Gastroesophageal sphincter (tissue), 4 donors: ENCODE results near the gene SCGB1D2. TPM values are rescaled to one million over a fixed set of nuclear protein-coding genes. Genes with fewer than 3 reads are reported as not detected.
"Not testable (repeated sequence)": the region's sequence is repeated elsewhere in the genome, so short reads cannot be mapped to it uniquely, and the experiment has no call there.

Experiments used
- ATAC-seq: fragments of 150-250 bp; one replicate; pipeline ENCODE4 v1.9.1; 2016; ENCODE audit warnings: mild to moderate bottlenecking, moderate library complexity
- H3K27ac ChIP-seq, 4 donors: fragments of 200-600 bp; sonication (generic) in 3 of 4; 1 replicate in 3 of 4; 2 replicates in 1 of 4; pipeline ENCODE4 v1.5.1; 2016 to 2019
- H3K27me3 ChIP-seq: fragments of 200-600 bp; sonication (generic); one replicate; pipeline ENCODE4 v1.5.1; 2019
- H3K36me3 ChIP-seq, 2 donors: fragments of 200-600 bp; sonication (generic); one replicate each; pipeline ENCODE4 v1.5.1; 2019; ENCODE audit warnings: control low read depth in 1 of 2
- H3K4me1 ChIP-seq, 3 donors: fragments of 200-600 bp; sonication (generic); 1 replicate in 2 of 3; 2 replicates in 1 of 3; pipeline ENCODE4 v1.5.1; 2016 to 2019; ENCODE audit warnings: control low read depth in 2 of 3
- H3K4me3 ChIP-seq, 2 donors: fragments of 200-600 bp; sonication (generic); one replicate each; pipeline ENCODE4 v1.5.1; 2019; ENCODE audit warnings: mild to moderate bottlenecking in 1 of 2, moderate library complexity in 1 of 2
- H3K9me3 ChIP-seq, 3 donors: fragments of 200-600 bp; sonication (generic); one replicate each; pipeline ENCODE4 v1.5.1; 2017 to 2019; ENCODE audit warnings: control low read depth in 2 of 3
- CTCF ChIP-seq, 4 experiments: fragments of 200-600 bp in 2 of 4; fragments of 450-650 bp in 2 of 4; sonication (generic) in 1 of 4; IDR thresholded peaks; one replicate each; pipeline ENCODE4 v1.5.1; 2017 to 2019; ENCODE audit warnings: antibody characterized with exemption in 4 of 4, mild to moderate bottlenecking in 2 of 4, moderate library complexity in 2 of 4
- EP300 ChIP-seq: sonication (generic); formaldehyde crosslinking; IDR thresholded peaks from one replicate; pipeline ENCODE4 v1.6.1; 2017; ENCODE audit warnings: antibody characterized with exemption, mild to moderate bottlenecking
- POLR2A ChIP-seq, 2 donors: fragments of 450-650 bp; IDR thresholded peaks; one replicate each; pipeline ENCODE4 v1.6.1; 2017; ENCODE audit warnings: antibody characterized with exemption in 2 of 2, mild to moderate bottlenecking in 2 of 2, moderate library complexity in 1 of 2
- POLR2AphosphoS5 ChIP-seq: sonication (generic); formaldehyde crosslinking; IDR thresholded peaks from one replicate; pipeline ENCODE4 v1.6.1; 2017; ENCODE audit warnings: antibody characterized with exemption
- WGBS, 2 donors: methylation state at CpG; one replicate each; pipeline ENCODE4 v1.1.5; 2018; ENCODE audit warnings: low coverage in 1 of 2; 5-methylcytosine and 5-hydroxymethylcytosine counted together
- total RNA-seq, 4 donors: library from RNA; depleted of rRNA; stranded (reverse); fragments of >200 nt; gene quantifications; one replicate each; pipeline ENCODE4 v1.1.0, GENCODE V29; 2016

The SCGB1D2 gene
- total RNA-seq, result 1 to 10 TPM in 1 of 4 donors, not detected in 3; 9.3 TPM

- TF ChIP-seq POLR2A (IDR thresholded peaks at IDR 0.05) (no peak), EP300 (no peak), CTCF (IDR thresholded peaks at IDR 0.05) (no peak), POLR2AphosphoS5 (no peak)
- peak; percentile 25 for ATAC-seq
- Histone ChIP-seq H3K4me1 (no peaks in the 10 kb centered on the region), H3K27me3 (peaks cover 48% of the 10 kb centered on the region), H3K36me3 (no peaks in the 10 kb centered on the region), H3K27ac (no peak within 1 kb of the TSS), H3K9me3 (no peaks in the 10 kb centered on the region), H3K4me3 (no peak within 1 kb of the TSS)
- 14% methylated on average over 3 of the region's 3 CpGs; no CpG with 5 or more reads in 1 of the 2 donors for WGBS, 2 donors
Measured at GRCh38 chr11:62242021-62242420, at the start of gene SCGB1D2. TSS of gene SCGB1D2 (plus strand) at chr11:62242239. CDS start at chr11:62242308, 69 bp downstream.

- TF ChIP-seq POLR2AphosphoS5, result no peak
- no peak for TF ChIP-seq CTCF (IDR thresholded peaks at IDR 0.05)
- TF ChIP-seq POLR2A (IDR thresholded peaks at IDR 0.05), result no peak
- TF ChIP-seq EP300, result no peak
- no peak overlapping the region for H3K4me3 ChIP-seq
- no CpG with 5 or more reads among the region's 4 CpGs for WGBS, 2 donors
- ATAC-seq, result no peak
- no peak overlapping the region for H3K27ac ChIP-seq
- H3K9me3 ChIP-seq, result no peaks in the 10 kb centered on the region
- H3K4me1 ChIP-seq, result no peaks in the 10 kb centered on the region
- H3K27me3 ChIP-seq, result peaks cover 68% of the 10 kb centered on the region
- H3K36me3 ChIP-seq, result no peaks in the 10 kb centered on the region
Measured at GRCh38 chr11:62193952-62194351, 48.1 kb upstream of the SCGB1D2 start.

DNA sequence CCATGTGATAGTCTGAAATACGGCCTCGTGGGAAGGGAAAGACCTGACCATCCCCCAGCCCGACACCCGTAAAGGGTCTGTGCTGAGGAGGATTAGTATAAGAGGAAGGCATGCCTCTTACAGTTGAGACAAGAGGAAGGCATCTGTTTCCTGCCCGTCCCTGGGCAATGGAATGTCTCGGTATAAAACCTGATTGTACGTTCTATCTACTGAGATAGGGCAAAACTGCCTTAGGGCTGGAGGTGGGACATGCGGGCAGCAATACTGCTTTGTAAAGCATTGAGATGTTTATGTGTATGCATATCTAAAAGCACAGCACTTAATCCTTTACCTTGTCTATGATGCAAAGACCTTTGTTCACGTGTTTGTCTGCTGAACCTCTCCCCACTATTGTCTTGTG is 47.0 kb upstream of the SCGB1D2 start:
- ATAC-seq, H3K4me1 ChIP-seq, H3K9me3 ChIP-seq, H3K4me3 ChIP-seq, H3K27ac ChIP-seq, H3K36me3 ChIP-seq: not testable (repeated sequence)
- 33% methylated on average over 1 of the region's 9 CpGs; no CpG with 5 or more reads in 1 of the 2 donors for WGBS, 2 donors
- H3K27me3 ChIP-seq, result peaks cover 63% of the 10 kb centered on the region

DNA sequence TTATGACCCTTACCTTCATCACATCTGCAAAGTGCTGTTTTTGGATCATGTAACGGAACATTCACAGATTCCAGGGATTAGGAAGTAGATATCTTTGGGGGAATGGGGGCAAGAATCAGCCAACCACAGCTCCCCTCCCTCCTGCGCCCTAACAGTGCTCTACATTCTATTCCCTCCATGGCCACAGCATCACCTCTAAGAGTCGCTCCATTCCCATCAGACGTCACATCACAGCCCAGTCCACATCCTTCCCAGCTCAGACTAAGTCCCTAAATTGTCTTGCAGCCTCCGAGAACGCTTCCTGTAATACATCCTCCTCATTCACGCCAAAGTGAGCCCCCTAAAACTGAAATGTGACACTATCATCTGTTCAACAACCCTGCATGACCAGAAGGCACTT is 46.1 kb upstream of the SCGB1D2 start:
- no peaks in the 10 kb centered on the region for H3K4me1 ChIP-seq
- H3K9me3 ChIP-seq, result no peaks in the 10 kb centered on the region
- H3K27me3 ChIP-seq, result peaks cover 58% of the 10 kb centered on the region
- WGBS, 2 donors, result 42 to 57% methylated on average over 7 of the region's 7 CpGs
- no peak overlapping the region for H3K27ac ChIP-seq
- no peaks in the 10 kb centered on the region for H3K36me3 ChIP-seq
- TF ChIP-seq POLR2AphosphoS5 (no peak), POLR2A (IDR thresholded peaks at IDR 0.05) (no peak), EP300 (no peak), CTCF (IDR thresholded peaks at IDR 0.05) (no peak)
- H3K4me3 ChIP-seq, result no peak overlapping the region
- ATAC-seq, result no peak

DNA sequence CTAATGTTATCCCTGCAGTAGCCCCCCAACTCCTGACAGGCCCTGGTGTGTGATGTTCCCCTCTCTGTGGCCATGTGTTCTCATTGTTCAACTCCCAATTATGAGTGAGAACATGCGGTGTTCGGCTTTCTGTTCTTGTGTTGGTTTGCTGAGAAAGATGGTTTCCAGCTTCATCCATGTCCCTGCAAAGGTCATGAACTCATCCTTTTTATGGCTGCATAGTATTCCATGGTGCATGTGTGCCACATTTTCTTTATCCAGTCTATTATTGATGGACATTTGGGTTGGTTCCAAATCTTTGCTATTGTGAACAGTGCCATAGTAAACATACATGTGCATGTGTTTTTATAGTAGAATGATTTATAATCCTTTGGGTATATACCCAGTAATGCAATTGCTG is 44.6 kb upstream of the SCGB1D2 start:
- not testable (repeated sequence) for H3K36me3 ChIP-seq, ATAC-seq, H3K27ac ChIP-seq, H3K4me1 ChIP-seq, H3K9me3 ChIP-seq, H3K4me3 ChIP-seq
- peaks cover 49% of the 10 kb centered on the region for H3K27me3 ChIP-seq
- WGBS, 2 donors, result 75 to 100% methylated on average over 2 of the region's 2 CpGs

GRCh38 chr11:62201376-62201775 is 40.7 kb upstream of the SCGB1D2 start:
- no peak overlapping the region for H3K4me3 ChIP-seq
- 61 to 64% methylated on average over 2 of the region's 2 CpGs for WGBS, 2 donors

More at GRCh38 chr11:62201376-62201775, 40.7 kb upstream of the SCGB1D2 start:
- TF ChIP-seq POLR2A (IDR thresholded peaks at IDR 0.05), result no peak
- no peak for TF ChIP-seq CTCF (IDR thresholded peaks at IDR 0.05)
- TF ChIP-seq EP300, result no peak
- no peak for TF ChIP-seq POLR2AphosphoS5
- H3K27me3 ChIP-seq, result peaks cover 20% of the 10 kb centered on the region
- no peaks in the 10 kb centered on the region for H3K36me3 ChIP-seq
- H3K9me3 ChIP-seq, result no peaks in the 10 kb centered on the region
- ATAC-seq, result no peak
- no peaks in the 10 kb centered on the region for H3K4me1 ChIP-seq
- no peak overlapping the region for H3K27ac ChIP-seq
